ENCODE data around the gene MCM7. TPM values are rescaled to one million over a fixed set of nuclear protein-coding genes. Genes with fewer than 3 reads are reported as not detected.

Gene MCM7
- total RNA-seq, 1 experiment from 2014 or later, result 240 TPM

- ChIA-PET CTCF (interaction anchor here (0.6 kb wide), 1 partner anchor 154 kb away, joined by 3 read pairs; no protein-coding TSS in a partner anchor), POLR2A (no interaction called here)
- intact Hi-C loops (cut with micrococcal nuclease; ENCODE audit: unreplicated experiment), result no loop called here
- no peaks in the 10 kb centered on the region for H3K9me3 ChIP-seq
- no peaks in the 10 kb centered on the region for H3K9me3 Mint-ChIP-seq (ENCODE audit: unreplicated experiment)
- no peaks in the 10 kb centered on the region for H3K36me3 Mint-ChIP-seq (ENCODE audit: insufficient read depth, unreplicated experiment)
- TF ChIP-seq, protein P1, sequence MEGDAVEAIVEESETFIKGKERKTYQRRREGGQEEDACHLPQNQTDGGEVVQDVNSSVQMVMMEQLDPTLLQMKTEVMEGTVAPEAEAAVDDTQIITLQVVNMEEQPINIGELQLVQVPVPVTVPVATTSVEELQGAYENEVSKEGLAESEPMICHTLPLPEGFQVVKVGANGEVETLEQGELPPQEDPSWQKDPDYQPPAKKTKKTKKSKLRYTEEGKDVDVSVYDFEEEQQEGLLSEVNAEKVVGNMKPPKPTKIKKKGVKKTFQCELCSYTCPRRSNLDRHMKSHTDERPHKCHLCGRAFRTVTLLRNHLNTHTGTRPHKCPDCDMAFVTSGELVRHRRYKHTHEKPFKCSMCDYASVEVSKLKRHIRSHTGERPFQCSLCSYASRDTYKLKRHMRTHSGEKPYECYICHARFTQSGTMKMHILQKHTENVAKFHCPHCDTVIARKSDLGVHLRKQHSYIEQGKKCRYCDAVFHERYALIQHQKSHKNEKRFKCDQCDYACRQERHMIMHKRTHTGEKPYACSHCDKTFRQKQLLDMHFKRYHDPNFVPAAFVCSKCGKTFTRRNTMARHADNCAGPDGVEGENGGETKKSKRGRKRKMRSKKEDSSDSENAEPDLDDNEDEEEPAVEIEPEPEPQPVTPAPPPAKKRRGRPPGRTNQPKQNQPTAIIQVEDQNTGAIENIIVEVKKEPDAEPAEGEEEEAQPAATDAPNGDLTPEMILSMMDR (IDR thresholded peaks at IDR 0.05; ENCODE audit: insufficient read depth in 1 of 2, low read depth in 1 of 2, low read length in 1 of 2, severe bottlenecking in 1 of 2, unreplicated experiment in 1 of 2), result no peak
- no peak overlapping the region for H3K27ac Mint-ChIP-seq (ENCODE audit: unreplicated experiment)
- DNase-seq, result no peak
- H3K4me1 Mint-ChIP-seq (ENCODE audit: low read depth, unreplicated experiment), result no peaks in the 10 kb centered on the region
- no peaks in the 10 kb centered on the region for H3K27me3 ChIP-seq (replicated peaks; ENCODE audit: control insufficient read depth, insufficient read depth, low read length)
- H3K4me3 ChIP-seq (ENCODE audit: low read depth, low read length), result no peak overlapping the region
- no TSS peak for BruUV-seq (replicated peaks)
- no peak overlapping the region for H3K4me3 Mint-ChIP-seq (ENCODE audit: unreplicated experiment)
- H3K27me3 Mint-ChIP-seq (ENCODE audit: insufficient read depth, unreplicated experiment), result no peaks in the 10 kb centered on the region
- no peaks in the 10 kb centered on the region for H3K36me3 ChIP-seq (ENCODE audit: control insufficient read depth, insufficient read depth, low read length)
- peaks cover 7% of the 10 kb centered on the region; the same call in 1 of the 2 replicates for H3K4me1 ChIP-seq
Observed at GRCh38 chr7:100142461-100142860, 41.3 kb upstream of the MCM7 start.

GRCh38 chr7:100141555-100141949 is 40.4 kb upstream of the MCM7 start:
- Histone ChIP-seq H3K4me3 (ENCODE audit: low read depth, low read length) (no peak overlapping the region), H3K36me3 (ENCODE audit: control insufficient read depth, insufficient read depth, low read length) (no peaks in the 10 kb centered on the region), H3K27me3 (replicated peaks; ENCODE audit: control insufficient read depth, insufficient read depth, low read length) (no peaks in the 10 kb centered on the region), H3K9me3 (no peaks in the 10 kb centered on the region), H3K4me1 (peaks cover 7% of the 10 kb centered on the region; the same call in 1 of the 2 replicates)
- TF ChIP-seq, protein P1 (IDR thresholded peaks at IDR 0.05; ENCODE audit: insufficient read depth in 1 of 2, low read depth in 1 of 2, low read length in 1 of 2, severe bottlenecking in 1 of 2, unreplicated experiment in 1 of 2), result no peak
- no peaks in the 10 kb centered on the region for H3K9me3 Mint-ChIP-seq (ENCODE audit: unreplicated experiment)
- no peaks in the 10 kb centered on the region for H3K27me3 Mint-ChIP-seq (ENCODE audit: insufficient read depth, unreplicated experiment)
- ChIA-PET POLR2A (no interaction called here), CTCF (no interaction called here)
- H3K36me3 Mint-ChIP-seq (ENCODE audit: insufficient read depth, unreplicated experiment), result no peaks in the 10 kb centered on the region
- H3K4me3 Mint-ChIP-seq (ENCODE audit: unreplicated experiment), result no peak overlapping the region
- DNase-seq, result no peak
- no TSS peak for BruUV-seq (replicated peaks)
- no peak overlapping the region for H3K27ac Mint-ChIP-seq (ENCODE audit: unreplicated experiment)
- no peaks in the 10 kb centered on the region for H3K4me1 Mint-ChIP-seq (ENCODE audit: low read depth, unreplicated experiment)
- intact Hi-C loops (cut with micrococcal nuclease; ENCODE audit: unreplicated experiment), result no loop called here

DNA sequence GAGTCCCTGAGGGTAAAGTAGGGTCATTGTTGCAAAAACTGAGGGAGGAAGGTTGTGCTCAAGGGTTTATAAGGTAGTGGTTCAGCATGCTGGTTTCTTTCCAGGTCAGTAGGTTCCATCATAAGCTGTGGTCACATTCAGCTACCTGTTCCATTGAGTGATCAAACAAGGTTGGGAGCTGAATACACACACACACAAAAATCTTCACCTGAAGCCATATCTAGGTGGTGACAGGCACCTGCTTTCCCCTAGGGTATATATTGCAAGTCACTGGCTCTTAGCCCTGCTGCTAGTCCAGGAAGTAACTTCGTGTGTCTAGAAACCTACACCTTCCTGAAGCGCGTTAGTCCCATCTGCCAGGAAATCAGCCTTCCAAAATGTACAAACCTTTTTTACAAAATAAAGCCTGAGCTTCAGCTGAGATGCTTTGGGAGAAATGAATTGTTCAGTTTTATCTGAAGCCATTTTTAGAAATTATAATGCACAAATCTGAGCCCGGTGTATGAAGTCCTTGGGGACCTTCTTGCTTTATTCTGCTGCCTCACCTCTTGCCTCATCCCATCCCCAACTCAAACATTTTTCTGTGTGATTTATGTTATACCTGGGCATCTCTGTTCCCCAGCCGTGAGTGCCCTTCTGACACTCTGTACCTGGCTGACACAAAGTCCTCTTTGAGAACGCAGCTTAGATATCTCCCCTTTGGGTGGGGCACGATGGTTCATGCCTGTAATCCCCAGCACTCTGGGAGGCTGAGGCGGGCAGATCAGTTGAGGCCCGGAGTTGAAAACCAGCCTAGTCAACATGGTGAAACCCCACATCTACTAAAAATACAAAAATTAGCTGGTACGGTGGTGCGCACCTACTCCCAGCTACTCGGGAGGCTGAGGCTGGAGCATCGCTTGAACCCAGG is 36.9 kb upstream of the MCM7 start:
- Mint-ChIP-seq H3K27me3 (ENCODE audit: insufficient read depth, unreplicated experiment) (no peaks in the 10 kb centered on the region), H3K36me3 (ENCODE audit: insufficient read depth, unreplicated experiment) (no peaks in the 10 kb centered on the region), H3K27ac (ENCODE audit: unreplicated experiment) (no peak overlapping the region), H3K9me3 (ENCODE audit: unreplicated experiment) (no peaks in the 10 kb centered on the region), H3K4me1 (ENCODE audit: low read depth, unreplicated experiment) (peaks cover under 1% of the 10 kb centered on the region), H3K4me3 (ENCODE audit: unreplicated experiment) (no peak overlapping the region)
- TF ChIP-seq, protein P1 (IDR thresholded peaks at IDR 0.05; ENCODE audit: insufficient read depth in 1 of 2, low read depth in 1 of 2, low read length in 1 of 2, severe bottlenecking in 1 of 2, unreplicated experiment in 1 of 2), result no peak
- Histone ChIP-seq H3K4me3 (ENCODE audit: low read depth, low read length) (no peak overlapping the region), H3K4me1 (0 out of 2 replicates have a peak, but pooled peaks cover 7% of the 10 kb centered on the region), H3K27me3 (replicated peaks; ENCODE audit: control insufficient read depth, insufficient read depth, low read length) (no peaks in the 10 kb centered on the region), H3K9me3 (no peaks in the 10 kb centered on the region), H3K36me3 (ENCODE audit: control insufficient read depth, insufficient read depth, low read length) (no peaks in the 10 kb centered on the region)
- BruUV-seq (replicated peaks), result no TSS peak
- CTCF ChIA-PET, result interaction anchor here (0.7 to 0.8 kb wide), 2 partner anchors 11 to 52 kb away, joined by 3 read pairs; partner anchors contain the start of gene LAMTOR4
- no peak for DNase-seq
- intact Hi-C loops (cut with micrococcal nuclease; ENCODE audit: unreplicated experiment), result no loop called here
- POLR2A ChIA-PET, result interaction anchor here (0.6 to 1.2 kb wide), 3 partner anchors 11 to 749 kb away, joined by 3 to 5 read pairs (median 3); partner anchors contain the start of gene LAMTOR4
